Epithelial cell of esophagus (primary cell): ENCODE measurements around the gene AP3S1.
"Not testable (repeated sequence)": the region's sequence is repeated elsewhere in the genome, so short reads cannot be mapped to it uniquely, and the experiment has no call there.

ENCODE experiments used
- DNase-seq: peaks from one replicate; pipeline ENCODE4 v3.0.0; 2010; ENCODE audit warnings: low read depth
- H3K4me3 ChIP-seq: 2 replicates; pipeline ENCODE4 v1.5.1; 2011; ENCODE audit warnings: mild to moderate bottlenecking, low read length, control low read depth
- CTCF ChIP-seq: IDR thresholded peaks from 2 replicates; pipeline ENCODE4 v1.5.1; 2011; ENCODE audit warnings: low read depth, mild to moderate bottlenecking, low read length, control low read depth, inconsistent platforms; ENCODE audit not compliant: insufficient read depth; ENCODE audit errors: missing control alignments

Gene AP3S1

GRCh38 chr5:115813719-115814118, 28.0 kb upstream of the AP3S1 start:
- no peak overlapping the region for H3K4me3 ChIP-seq
- DNase-seq: no peak
- no peak for TF ChIP-seq CTCF

- no peak overlapping the region for H3K4me3 ChIP-seq
- DNase-seq: no peak
- no peak for TF ChIP-seq CTCF
These were observed 26.6 kb upstream of the AP3S1 start for GRCh38 chr5:115815006-115815692.

- no peak overlapping the region for H3K4me3 ChIP-seq
- no peak for DNase-seq
- TF ChIP-seq CTCF: no peak
These were observed 26.0 kb upstream of the AP3S1 start for GRCh38 chr5:115815693-115816225.

- H3K4me3 ChIP-seq: peak within 1 kb of the TSS; percentile 24
- peak; percentile 25 for DNase-seq
- no peak for TF ChIP-seq CTCF
These were observed 25.3 kb upstream of the AP3S1 start, which contains the start of gene CDO1 for GRCh38 chr5:115816226-115817081. CDO1 (minus strand) TSS chr5:115816659; CDS start chr5:115816397, 262 bp downstream.

GRCh38 chr5:115817386-115817785, 24.3 kb upstream of the AP3S1 start:
- no peak for TF ChIP-seq CTCF
- DNase-seq: no peak
- no peak overlapping the region for H3K4me3 ChIP-seq

GRCh38 chr5:115818821-115819220, 22.9 kb upstream of the AP3S1 start:
- H3K4me3 ChIP-seq: no peak overlapping the region
- no peak for TF ChIP-seq CTCF
- no peak for DNase-seq

- no peak for TF ChIP-seq CTCF
- H3K4me3 ChIP-seq: no peak overlapping the region
- no peak for DNase-seq
These were observed 20.9 kb upstream of the AP3S1 start for GRCh38 chr5:115820846-115821245.

GRCh38 chr5:115824983-115825382, 16.8 kb upstream of the AP3S1 start:
- not testable (repeated sequence) for DNase-seq, H3K4me3 ChIP-seq
